ENCODE results near the gene OR2V1. TPM values are rescaled to one million over a fixed set of nuclear protein-coding genes. Genes with fewer than 3 reads are reported as not detected.

Gene OR2V1
- total and polyA plus RNA-seq, 2 of the 13 experiments (the other 11 are each of a cell fraction or from before 2014, with no cell fraction given) = not detected

- BruUV-seq (replicated peaks) = no TSS peak
- CTCF ChIA-PET (ENCODE audit: low intra/inter-chr PET ratio, low total read pairs) = no interaction called here
- intact Hi-C loops (cut with micrococcal nuclease; ENCODE audit: unreplicated experiment) = no loop called here
These were observed 14.2 kb upstream of the OR2V1 start for GRCh38 chr5:181145133-181145532.

More at GRCh38 chr5:181145133-181145532, 14.2 kb upstream of the OR2V1 start:
- no peak overlapping the region for H3K27ac ChIP-seq (ENCODE audit: extremely low read length, insufficient read depth, low read length)
- in situ Hi-C loops (cut with HindIII; ENCODE audit: extremely low pct_ligation_motif_present, low pct_unique_long_range_greater_than_20kb) = no loop called here
- TF ChIP-seq ZFP90 (CRISPR knock-in tag; IDR thresholded peaks at IDR 0.05; ENCODE audit: borderline replicate concordance) = no peak
- TF ChIP-seq SALL2 (CRISPR knock-in tag; IDR thresholded peaks at IDR 0.05) = no peak
- no peak for TF ChIP-seq MZF1 (CRISPR knock-in tag; IDR thresholded peaks at IDR 0.05; ENCODE audit: borderline replicate concordance)
- no peak for TF ChIP-seq HMGXB4 (CRISPR knock-in tag; IDR thresholded peaks at IDR 0.05; ENCODE audit: borderline replicate concordance in 1 of 2, low read depth in 1 of 2)
- TF ChIP-seq ZNF331 (CRISPR knock-in tag; IDR thresholded peaks at IDR 0.05) = no peak
- no peak for TF ChIP-seq MBD4 (IDR thresholded peaks at IDR 0.05; ENCODE audit: borderline replicate concordance, low read length)
- TF ChIP-seq TFE3 (CRISPR knock-in tag; IDR thresholded peaks at IDR 0.05) = no peak
- no peak for TF ChIP-seq CSRNP1 (CRISPR knock-in tag; IDR thresholded peaks at IDR 0.05)
- TF ChIP-seq POLR2G (IDR thresholded peaks at IDR 0.05; ENCODE audit: low read depth, low read length) = no peak
- TF ChIP-seq MIER2 (CRISPR knock-in tag; IDR thresholded peaks at IDR 0.05) = no peak
- TF ChIP-seq TCF7 (IDR thresholded peaks at IDR 0.05; ENCODE audit: low read depth) = no peak
- TF ChIP-seq HMG20B (CRISPR knock-in tag; conservative IDR thresholded peaks at IDR 0.05) = no peak
- no peak for TF ChIP-seq ZBTB4 (CRISPR knock-in tag; IDR thresholded peaks at IDR 0.05; ENCODE audit: borderline replicate concordance)
- TF ChIP-seq MEF2D (CRISPR knock-in tag; IDR thresholded peaks at IDR 0.05) = no peak
- TF ChIP-seq SMC3 (IDR thresholded peaks at IDR 0.05; ENCODE audit: low read length) = no peak
- DNase-seq (ENCODE audit: low spot score) (no peak), ATAC-seq (no peak), FAIRE-seq (no peak)
- POLR2A ChIA-PET = no interaction called here
- no peak overlapping the region for H3K4me2 ChIP-seq (ENCODE audit: low read depth, low read length)
- no peak overlapping the region for H2AFZ ChIP-seq (ENCODE audit: low read length)
- H3K4me1 ChIP-seq (ENCODE audit: insufficient read depth, low read length) = no peaks in the 10 kb centered on the region
- H4K20me1 ChIP-seq (ENCODE audit: insufficient read depth, low read length) = no peaks in the 10 kb centered on the region
- no peaks in the 10 kb centered on the region for H3K79me2 ChIP-seq (ENCODE audit: insufficient read depth, low read length)
- H3K4me3 ChIP-seq (replicated peaks in 1 of 3; ENCODE audit: insufficient read depth in 1 of 3, low read depth in 2 of 3, low read length in 3 of 3) = no peak overlapping the region
- WGBS (ENCODE audit: low lambda C conversion rate) = 0% methylated on average over 1 of the region's 1 CpG
- H3K9ac ChIP-seq (ENCODE audit: insufficient read depth, low read depth, low read length) = no peak overlapping the region
- H3K9me3 ChIP-seq (ENCODE audit: low read length) = no peaks in the 10 kb centered on the region
- H3K27me3 ChIP-seq (ENCODE audit: control insufficient read depth in 1 of 2, insufficient read depth in 2 of 2, low read length in 2 of 2) = peaks cover 4 to 48% of the 10 kb centered on the region in 2 experiments; a peak in 4 of 5 replicates
- no peaks in the 10 kb centered on the region for H3K36me3 ChIP-seq (replicated peaks in 1 of 2; ENCODE audit: control insufficient read depth in 1 of 2, insufficient read depth in 2 of 2, low read length in 2 of 2)
